ENCODE measurements around the gene ZKSCAN5.
A peak's percentile ranks its signal among the peaks of the same experiment; 100 is the strongest.

ZKSCAN5 gene

DNA sequence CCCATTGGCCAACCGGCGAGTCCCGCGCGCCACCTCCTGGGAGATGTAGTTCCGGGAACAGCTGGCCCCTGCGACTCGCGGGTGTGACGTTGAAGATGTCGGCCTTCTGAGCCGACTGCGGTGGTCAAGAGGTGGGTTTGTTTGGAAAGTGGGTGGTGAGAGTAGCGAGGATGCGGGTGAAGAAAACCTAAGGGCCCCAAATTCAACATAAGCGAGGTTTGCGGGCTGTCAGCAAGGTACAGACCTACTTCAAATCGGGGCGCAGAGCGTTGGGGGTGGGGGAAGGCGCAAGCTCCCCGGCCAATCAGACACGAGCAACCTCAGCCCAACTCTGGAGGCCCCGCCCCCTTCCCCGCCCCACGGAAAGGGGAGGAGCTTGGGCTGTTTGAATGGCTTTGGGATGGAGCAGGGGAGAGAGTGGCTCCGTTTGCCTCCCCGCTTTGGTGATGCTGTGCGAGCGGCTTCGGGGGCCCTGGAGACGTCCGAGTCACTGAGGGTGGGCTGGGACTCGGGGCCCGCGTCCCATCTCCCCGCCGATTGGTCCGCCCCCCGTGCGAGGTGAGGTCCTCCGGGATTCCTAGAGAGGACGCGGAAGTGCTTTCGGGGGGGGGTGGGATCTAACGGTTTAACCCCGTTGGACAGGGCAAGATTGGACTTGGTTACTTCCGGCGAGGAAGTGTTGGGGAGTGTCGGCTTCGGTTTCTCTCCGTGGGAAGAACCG, at the start of gene ZKSCAN5:
TSS of gene ZKSCAN5 (plus strand) at position 60 of the 721 bp plus-strand sequence. CDS start 1,383 bp downstream, outside the sequence.
- DNase-seq (ENCODE audit: low read depth), result peak; percentile 98
- H3K4me3 ChIP-seq (ENCODE audit: low read length), result peak within 1 kb of the TSS; percentile 94
- TF ChIP-seq CTCF (IDR thresholded peaks at IDR 0.05; ENCODE audit: insufficient read depth, low read depth, low read length, missing control alignments), result no peak

DNA sequence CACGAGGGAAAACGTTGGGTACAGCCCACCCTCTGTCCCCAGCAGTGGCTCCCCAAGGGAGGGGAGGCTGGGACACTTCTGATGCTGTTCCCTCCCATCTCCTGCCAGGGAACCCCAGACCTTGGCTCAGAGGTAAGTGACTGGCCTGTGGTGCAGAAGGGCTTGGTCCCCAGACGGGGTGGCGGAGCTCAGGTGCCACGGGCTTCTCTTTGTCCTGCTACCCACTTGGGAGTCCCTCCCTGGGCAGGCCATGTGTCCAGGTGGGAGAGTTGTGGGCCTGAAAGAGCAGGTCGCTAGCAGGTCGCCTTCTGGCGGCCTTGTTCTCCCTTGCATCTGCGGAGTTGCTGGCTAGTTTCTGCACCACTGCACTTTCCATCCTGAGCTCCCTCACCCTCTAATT, 48.6 kb upstream of the ZKSCAN5 start:
- no peak for TF ChIP-seq CTCF (IDR thresholded peaks at IDR 0.05; ENCODE audit: insufficient read depth, low read depth, low read length, missing control alignments)
- H3K4me3 ChIP-seq (ENCODE audit: low read length), result no peak overlapping the region
- DNase-seq (ENCODE audit: low read depth), result no peak

DNA sequence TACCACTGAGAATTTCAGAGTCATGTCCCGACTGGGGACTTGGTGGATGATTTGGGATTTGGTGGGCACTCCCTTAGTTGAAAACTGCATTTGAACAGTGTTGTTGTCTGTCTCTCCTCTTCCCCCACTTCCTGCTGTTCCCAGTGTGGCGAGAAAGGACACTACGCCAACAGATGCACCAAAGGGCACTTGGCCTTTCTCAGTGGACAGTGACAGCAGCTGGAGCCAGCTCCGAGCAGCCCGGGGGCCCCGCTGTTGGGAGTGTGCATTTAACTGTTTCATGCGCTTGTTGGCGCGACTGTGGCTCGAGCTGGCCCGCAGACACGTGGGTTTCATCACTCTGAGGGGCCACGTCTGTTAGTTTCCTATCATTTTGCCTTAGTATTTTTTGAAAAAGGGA, 48.2 kb upstream of the ZKSCAN5 start:
- no peak overlapping the region for H3K4me3 ChIP-seq (ENCODE audit: low read length)
- no peak for TF ChIP-seq CTCF (IDR thresholded peaks at IDR 0.05; ENCODE audit: insufficient read depth, low read depth, low read length, missing control alignments)
- no peak for DNase-seq (ENCODE audit: low read depth)

GRCh38 chr7:99457050-99457649, 47.3 kb upstream of the ZKSCAN5 start:
- no peak for DNase-seq (ENCODE audit: low read depth)
- no peak overlapping the region for H3K4me3 ChIP-seq (ENCODE audit: low read length)
- TF ChIP-seq CTCF (IDR thresholded peaks at IDR 0.05; ENCODE audit: insufficient read depth, low read depth, low read length, missing control alignments), result no peak

DNA sequence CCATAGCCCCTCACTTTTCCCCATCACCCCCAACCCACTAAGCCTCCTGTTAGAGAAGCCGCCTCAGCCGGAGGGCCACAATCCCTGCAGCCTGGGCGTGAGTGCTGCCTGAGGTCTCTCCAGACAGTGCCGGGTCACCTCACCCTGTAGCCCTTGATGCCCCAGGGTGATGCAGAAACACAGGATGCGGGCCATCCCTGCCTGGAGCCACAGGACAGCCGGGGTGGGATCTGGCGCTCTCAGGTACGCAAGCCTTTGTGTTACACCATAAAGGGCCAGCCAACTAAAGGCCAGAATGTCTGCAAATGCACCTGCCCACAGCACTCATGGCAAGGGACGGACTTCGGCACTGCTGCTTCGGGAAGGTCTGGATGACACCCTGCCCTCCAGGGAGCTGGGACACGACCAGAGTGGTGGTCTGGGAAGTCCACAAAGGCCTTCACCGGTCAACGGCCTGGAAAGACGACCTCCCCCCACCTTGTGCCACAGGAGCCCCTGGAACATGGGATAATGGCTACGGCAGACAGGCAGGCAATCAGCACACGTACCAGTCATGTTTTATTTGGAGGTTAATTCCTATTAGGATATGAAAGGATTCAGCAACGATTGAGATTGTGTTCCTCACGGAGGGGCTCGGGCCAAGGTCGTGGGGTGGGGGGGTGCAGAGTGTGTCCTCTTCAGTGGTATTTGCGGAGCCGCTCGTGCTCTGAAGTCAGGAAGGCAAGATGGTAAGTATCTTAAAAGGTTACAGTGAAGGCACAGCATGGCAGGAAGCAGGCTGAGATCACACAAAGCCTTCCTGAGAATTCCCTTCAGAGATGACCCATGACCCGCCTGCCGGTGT, 46.6 kb upstream of the ZKSCAN5 start:
- DNase-seq (ENCODE audit: low read depth), result no peak
- H3K4me3 ChIP-seq (ENCODE audit: low read length), result no peak overlapping the region

GRCh38 chr7:99459087-99459486, 45.4 kb upstream of the ZKSCAN5 start:
- no peak overlapping the region for H3K4me3 ChIP-seq (ENCODE audit: low read length)
- DNase-seq (ENCODE audit: low read depth), result peak; percentile 36
- TF ChIP-seq CTCF (IDR thresholded peaks at IDR 0.05; ENCODE audit: insufficient read depth, low read depth, low read length, missing control alignments), result peak; percentile 36

More for the DNA sequence above, 46.6 kb upstream of the ZKSCAN5 start:
- no peak for TF ChIP-seq CTCF (IDR thresholded peaks at IDR 0.05; ENCODE audit: insufficient read depth, low read depth, low read length, missing control alignments)
